ENCODE results near the gene ARHGEF2.

Gene ARHGEF2

GRCh38 chr1:156012051-156012817 lies 33.9 kb upstream of the ARHGEF2 start:
- Histone ChIP-seq H3K4me3 (ENCODE audit: insufficient read depth, low read length, poor library complexity, severe bottlenecking) (no peak overlapping the region), H3K27me3 (ENCODE audit: low read length) (no peaks in the 10 kb centered on the region), H3K79me2 (ENCODE audit: insufficient read depth, low read length) (no peaks in the 10 kb centered on the region), H3K4me2 (ENCODE audit: low read depth, low read length, poor library complexity, severe bottlenecking) (no peak overlapping the region), H3K27ac (ENCODE audit: low read depth, low read length) (no peak overlapping the region), H4K20me1 (ENCODE audit: low read depth, low read length) (0 out of 2 replicates have a peak, but pooled peaks cover 3% of the 10 kb centered on the region), H3K9me2 (replicated peaks; ENCODE audit: insufficient read depth, low read length) (no peaks in the 10 kb centered on the region), H2AFZ (ENCODE audit: low read depth, low read length, severe bottlenecking) (no peak overlapping the region), H3K9me3 (ENCODE audit: insufficient read depth, low read length) (no peaks in the 10 kb centered on the region), H3F3A (ENCODE audit: insufficient read depth) (peaks cover 7% of the 10 kb centered on the region; the same call in 1 of the 2 replicates), H3K9ac (ENCODE audit: low read length) (no peak overlapping the region), H3K36me3 (ENCODE audit: low read length) (peaks cover 8% of the 10 kb centered on the region; the same call in 1 of the 2 replicates)
- TF ChIP-seq CTCF (IDR thresholded peaks at IDR 0.05; ENCODE audit: insufficient read depth, low read length, poor library complexity, severe bottlenecking) (no peak), EZH2phosphoT487 (conservative IDR thresholded peaks at IDR 0.05; ENCODE audit: low read length) (no peak)

- no peak overlapping the region for H2AFZ ChIP-seq (ENCODE audit: low read depth, low read length, severe bottlenecking)
- no peak overlapping the region for H3K4me3 ChIP-seq (ENCODE audit: insufficient read depth, low read length, poor library complexity, severe bottlenecking)
- H3K79me2 ChIP-seq (ENCODE audit: insufficient read depth, low read length): no peaks in the 10 kb centered on the region
- no peak overlapping the region for H3K27ac ChIP-seq (ENCODE audit: low read depth, low read length)
- H4K20me1 ChIP-seq (ENCODE audit: low read depth, low read length): 0 out of 2 replicates have a peak, but pooled peaks cover 3% of the 10 kb centered on the region
- H3K36me3 ChIP-seq (ENCODE audit: low read length): peaks cover 3% of the 10 kb centered on the region; the same call in 1 of the 2 replicates
- no peaks in the 10 kb centered on the region for H3K9me2 ChIP-seq (replicated peaks; ENCODE audit: insufficient read depth, low read length)
- no peak overlapping the region for H3K4me2 ChIP-seq (ENCODE audit: low read depth, low read length, poor library complexity, severe bottlenecking)
- no peaks in the 10 kb centered on the region for H3K27me3 ChIP-seq (ENCODE audit: low read length)
- no peak overlapping the region for H3K9ac ChIP-seq (ENCODE audit: low read length)
- H3F3A ChIP-seq (ENCODE audit: insufficient read depth): 0 out of 2 replicates have a peak, but pooled peaks cover 5% of the 10 kb centered on the region
- H3K9me3 ChIP-seq (ENCODE audit: insufficient read depth, low read length): no peaks in the 10 kb centered on the region
- TF ChIP-seq CTCF (IDR thresholded peaks at IDR 0.05; ENCODE audit: insufficient read depth, low read length, poor library complexity, severe bottlenecking) (no peak), EZH2phosphoT487 (conservative IDR thresholded peaks at IDR 0.05; ENCODE audit: low read length) (no peak)
Observed at GRCh38 chr1:156009404-156009803, 31.1 kb upstream of the ARHGEF2 start.

- Histone ChIP-seq H3K27ac (ENCODE audit: low read depth, low read length) (no peak overlapping the region), H3K4me3 (ENCODE audit: insufficient read depth, low read length, poor library complexity, severe bottlenecking) (no peak overlapping the region), H4K20me1 (ENCODE audit: low read depth, low read length) (no peaks in the 10 kb centered on the region), H2AFZ (ENCODE audit: low read depth, low read length, severe bottlenecking) (no peak overlapping the region), H3K9me3 (ENCODE audit: insufficient read depth, low read length) (no peaks in the 10 kb centered on the region), H3F3A (ENCODE audit: insufficient read depth) (0 out of 2 replicates have a peak, but pooled peaks cover 5% of the 10 kb centered on the region), H3K27me3 (ENCODE audit: low read length) (no peaks in the 10 kb centered on the region), H3K79me2 (ENCODE audit: insufficient read depth, low read length) (no peaks in the 10 kb centered on the region), H3K36me3 (ENCODE audit: low read length) (no peaks in the 10 kb centered on the region), H3K9me2 (replicated peaks; ENCODE audit: insufficient read depth, low read length) (no peaks in the 10 kb centered on the region), H3K9ac (ENCODE audit: low read length) (no peak overlapping the region), H3K4me2 (ENCODE audit: low read depth, low read length, poor library complexity, severe bottlenecking) (no peak overlapping the region)
- TF ChIP-seq CTCF (IDR thresholded peaks at IDR 0.05; ENCODE audit: insufficient read depth, low read length, poor library complexity, severe bottlenecking): no peak
- no peak for TF ChIP-seq EZH2phosphoT487 (conservative IDR thresholded peaks at IDR 0.05; ENCODE audit: low read length)
Observed at GRCh38 chr1:156006666-156007376, 28.5 kb upstream of the ARHGEF2 start.

Measured in SU-DHL-6 (cell line).